ENCODE data around the gene LRPAP1.
"Not testable (repeated sequence)": the region's sequence is repeated elsewhere in the genome, so short reads cannot be mapped to it uniquely, and the experiment has no call there.

LRPAP1 gene

DNA sequence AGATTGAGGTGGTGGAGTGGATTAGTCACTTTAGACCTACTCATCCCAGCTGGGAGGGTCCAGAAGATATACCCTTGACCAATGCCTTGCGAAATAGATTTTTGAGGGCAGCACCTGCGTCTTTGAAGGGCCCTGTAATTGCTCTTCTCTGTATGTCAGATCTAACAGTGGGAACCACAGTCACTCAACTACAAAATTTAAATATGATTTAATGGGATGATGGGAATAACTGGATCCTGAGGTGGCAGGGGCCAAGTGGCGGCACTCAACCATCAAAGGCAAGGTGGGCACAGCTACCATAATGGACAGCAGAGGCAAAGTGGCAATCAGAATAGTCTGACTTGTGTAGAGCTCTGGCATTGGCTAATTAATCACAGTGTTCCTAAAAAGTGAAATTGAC is 76.6 kb downstream of the LRPAP1 start:
- not testable (repeated sequence) for DNase-seq

Measured in activated naive CD4-positive, alpha-beta T cell treated with anti-CD3 and anti-CD28 coated beads, Interleukin-2, amount 50 U/mL, for 16 hours (primary cell).